ENCODE measurements around the gene RNH1.

Gene RNH1

DNA sequence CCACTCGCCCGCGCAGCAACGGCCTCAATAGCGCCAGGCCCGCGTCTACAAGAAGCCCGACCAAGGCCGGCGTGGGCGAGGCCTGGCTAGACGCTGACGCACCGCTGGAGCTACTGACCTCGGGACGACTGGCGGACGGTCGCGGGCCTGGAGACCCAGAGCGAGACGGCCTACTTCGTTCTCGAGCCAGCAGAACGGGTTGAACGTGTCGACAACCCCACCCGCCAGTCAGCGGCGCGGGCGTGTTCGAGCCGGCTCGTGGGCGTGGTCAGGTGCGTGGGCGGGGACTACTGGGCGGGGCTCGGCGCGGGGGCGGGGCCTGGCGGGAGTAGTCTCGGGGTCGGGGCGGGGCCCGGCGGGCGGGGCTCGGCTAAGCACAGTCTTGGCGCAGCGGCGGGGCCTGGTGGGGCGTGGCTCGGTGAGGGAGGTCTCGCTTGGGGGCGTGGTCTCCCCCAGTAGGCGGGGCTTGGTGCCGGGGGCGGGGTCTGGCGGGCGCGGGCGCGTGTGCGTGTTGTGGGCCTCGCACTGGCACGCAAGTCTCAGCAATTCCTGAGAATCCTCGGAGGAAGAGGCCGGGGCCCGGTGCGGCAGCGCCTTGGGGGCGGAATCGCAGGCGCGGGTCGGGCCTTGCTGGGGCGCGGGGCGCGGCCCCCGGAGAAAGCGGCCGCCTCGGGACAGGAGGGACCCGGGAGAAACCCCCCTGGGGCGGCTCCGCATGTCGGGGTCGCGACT lies at the start of gene RNH1:
RNH1 (minus strand) TSS at position 248 of the 732 bp plus-strand sequence. CDS start 5,080 bp downstream, outside the sequence.
- peak; percentile 97 for DNase-seq

DNA sequence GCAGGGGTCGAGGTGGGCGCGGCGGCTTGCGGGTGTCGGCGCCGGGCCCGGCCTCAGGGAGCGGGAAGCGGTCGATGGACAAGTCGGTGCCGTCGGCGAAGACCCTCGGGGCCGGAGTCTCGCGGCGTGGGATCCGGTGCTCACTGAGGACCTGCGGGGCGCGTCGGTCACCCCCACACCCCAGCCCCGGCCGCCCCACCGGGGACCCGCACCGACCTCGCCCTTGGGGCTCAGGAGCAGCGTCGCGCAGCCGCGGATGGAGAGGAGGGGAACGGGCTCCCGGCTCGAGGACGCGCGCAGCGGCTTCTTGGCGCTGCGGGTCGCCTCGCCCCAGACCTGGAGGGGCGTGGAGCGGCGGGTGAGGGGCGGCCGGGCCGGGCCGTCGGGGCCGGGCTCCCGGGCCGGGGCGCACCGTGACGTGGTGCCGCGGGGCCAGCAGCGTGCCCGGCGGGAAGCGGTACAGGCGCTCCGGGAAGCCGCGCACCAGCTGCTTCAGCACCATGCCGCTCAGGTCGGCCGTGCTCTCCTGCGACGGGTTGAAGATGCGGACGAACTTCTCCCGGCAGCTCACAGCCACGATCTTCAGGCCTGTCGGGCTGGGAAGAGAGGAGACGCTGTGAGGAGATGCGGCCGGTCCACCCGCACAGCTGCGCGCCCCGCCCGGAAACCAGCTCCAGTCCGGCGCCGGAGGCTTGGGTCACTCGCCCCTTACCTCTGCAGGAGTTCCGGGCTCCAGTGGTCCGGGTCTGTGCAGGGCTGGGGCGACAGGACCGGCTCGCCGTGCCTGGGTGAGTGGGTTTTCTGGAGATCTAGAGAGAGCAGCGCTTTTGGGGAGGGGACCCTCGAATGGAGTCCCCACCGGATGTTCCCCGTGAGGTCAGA lies 49.0 kb upstream of the RNH1 start:
- DNase-seq: no peak

DNA sequence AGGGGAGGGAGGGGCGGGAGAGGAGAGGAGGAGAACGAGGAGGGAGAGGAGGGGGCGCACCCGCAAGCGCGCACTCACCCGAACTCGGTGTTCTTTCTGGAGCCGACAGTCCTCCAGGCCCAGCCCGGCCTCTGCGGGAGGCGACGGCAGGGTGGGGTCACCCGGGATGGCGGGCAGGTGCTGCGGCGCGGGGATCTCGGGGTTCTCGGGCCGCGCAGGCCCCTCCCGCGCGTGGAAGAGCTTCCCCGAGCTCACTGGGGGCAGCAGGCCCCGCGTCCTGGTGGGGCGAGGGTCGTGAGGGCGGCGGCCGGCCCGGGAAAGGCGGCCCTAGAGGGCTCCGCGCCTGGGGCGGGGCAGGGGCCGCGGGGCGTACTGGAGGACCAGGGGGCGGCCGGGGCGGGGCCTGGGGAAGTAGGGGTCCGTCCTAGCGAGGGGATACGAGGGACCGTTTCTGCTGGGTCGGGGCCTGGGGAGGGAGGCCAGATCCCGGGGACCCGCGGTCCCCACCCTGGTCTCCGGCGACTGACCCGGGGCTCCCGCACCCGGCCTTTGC lies 48.3 kb upstream of the RNH1 start:
- DNase-seq: no peak

DNA sequence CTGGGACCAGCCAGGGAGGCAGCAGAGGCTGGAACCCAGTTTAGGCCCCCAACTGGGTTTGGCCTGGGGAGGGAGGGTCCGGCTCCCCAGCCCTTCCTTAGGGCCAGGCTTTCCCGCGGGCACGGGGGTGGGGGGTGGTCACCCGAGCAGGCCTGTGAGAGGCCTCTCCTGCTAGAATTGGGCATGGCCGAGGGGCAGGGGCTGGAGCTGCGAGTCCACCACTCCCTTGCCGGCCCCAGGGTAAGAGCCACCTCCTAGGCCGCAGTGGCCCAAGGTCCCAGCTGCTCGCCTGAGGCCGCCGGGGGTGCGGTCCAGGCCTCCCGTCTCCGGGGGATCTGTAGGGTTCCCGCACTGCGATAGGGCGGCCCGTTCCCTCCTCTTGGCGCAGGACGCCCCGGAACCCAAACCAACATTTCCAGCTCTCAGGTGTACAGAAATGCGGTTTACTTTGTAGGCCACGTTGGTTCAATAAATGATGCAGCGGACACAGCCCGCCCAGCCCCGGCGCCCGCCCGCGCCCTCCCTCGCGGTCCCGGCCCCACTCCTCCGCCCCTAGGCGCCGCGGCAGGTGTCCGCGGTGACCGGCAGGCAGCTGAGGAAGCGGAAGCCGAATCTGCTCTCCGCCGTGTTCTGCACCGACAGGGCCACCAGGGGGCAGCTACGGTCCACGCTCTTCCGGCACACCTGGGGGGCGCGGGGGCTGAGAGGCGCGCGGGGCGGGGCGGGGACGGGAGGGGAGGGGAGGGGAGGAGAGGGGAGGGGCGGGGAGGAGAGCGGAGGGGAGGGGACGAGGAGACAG lies 47.6 kb upstream of the RNH1 start:
- peak; percentile 75 for DNase-seq

DNA sequence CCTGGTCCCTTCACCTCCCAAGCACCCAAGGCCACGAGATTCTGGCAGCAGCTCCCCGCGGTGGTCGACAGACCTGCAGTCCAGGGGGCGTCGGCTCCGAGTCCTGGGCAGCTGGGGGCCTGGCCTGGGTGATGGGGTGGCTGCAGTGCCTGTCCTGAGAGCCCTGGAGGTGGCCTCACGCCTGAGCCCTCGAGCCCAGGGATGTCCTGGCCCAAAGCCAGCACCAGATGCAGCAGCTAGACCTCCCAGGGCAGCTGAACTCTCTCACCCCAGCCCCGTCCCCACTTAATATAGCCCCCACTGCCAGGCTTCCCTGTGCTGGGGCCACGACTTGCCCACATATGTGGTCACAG lies 46.9 kb upstream of the RNH1 start:
- no peak for DNase-seq

DNA sequence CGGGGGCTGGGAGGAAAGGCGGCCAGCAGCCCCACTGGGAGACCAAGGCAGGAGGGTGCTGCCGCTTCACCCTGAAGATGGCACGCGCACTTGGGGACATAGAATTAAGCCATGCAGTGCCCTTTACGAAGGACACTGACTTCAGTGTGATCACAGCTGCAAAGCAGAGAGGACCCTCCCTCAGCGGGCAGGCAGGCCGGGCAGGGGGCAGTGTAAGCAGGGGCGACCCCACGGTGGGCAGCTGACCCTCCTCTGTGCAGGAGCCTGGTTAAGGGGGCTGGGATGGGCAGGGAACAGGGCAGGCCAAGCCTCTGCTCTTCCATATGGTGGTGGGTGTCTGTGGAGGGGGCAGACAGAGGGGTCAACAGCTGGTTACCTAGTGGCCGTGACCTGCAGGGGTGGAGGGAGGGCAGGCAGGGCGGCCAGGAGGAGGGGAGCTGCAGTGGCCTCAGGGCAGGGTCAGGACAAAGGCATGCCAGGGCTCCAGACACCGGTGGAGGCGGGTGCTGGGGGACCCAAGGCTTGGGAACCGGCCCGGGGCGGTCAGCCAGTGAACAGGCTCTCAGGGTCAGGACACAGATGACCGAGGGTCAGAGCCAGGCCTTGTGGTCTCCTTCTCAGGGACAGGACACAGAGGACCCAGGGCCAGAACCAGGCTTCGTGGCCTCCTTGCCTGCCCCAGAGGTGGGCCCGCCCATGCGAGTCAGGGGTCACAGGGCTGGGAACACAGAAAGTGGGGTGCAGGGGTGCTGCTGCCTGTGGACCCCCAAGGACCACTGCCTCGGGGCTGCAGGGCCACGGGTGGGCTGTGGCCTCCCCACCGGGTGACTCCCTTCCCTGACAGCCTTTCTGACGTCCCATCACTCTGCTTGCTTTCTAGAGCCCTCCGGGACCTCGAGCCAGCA lies 46.3 kb upstream of the RNH1 start:
- no peak for DNase-seq

DNA sequence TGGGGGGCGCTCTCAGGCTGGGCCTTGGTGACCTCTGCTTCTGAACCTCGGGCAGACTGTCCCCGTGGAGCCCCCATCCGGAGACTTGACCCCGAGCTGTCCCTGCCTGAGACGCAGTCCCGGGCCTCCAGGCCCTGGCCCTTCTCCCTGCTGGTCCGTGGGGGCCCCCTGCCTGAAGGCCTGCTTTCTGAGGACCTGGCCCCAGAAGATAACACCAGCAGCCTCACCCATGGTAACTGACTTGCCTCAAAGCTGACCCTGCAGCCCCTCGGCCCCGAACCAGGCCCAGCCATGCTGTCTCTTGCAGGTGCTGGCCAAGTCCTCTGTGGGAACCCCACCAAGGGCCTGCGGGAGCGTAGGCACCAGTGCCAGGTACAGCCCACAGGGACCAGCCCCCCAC lies 44.6 kb upstream of the RNH1 start:
- DNase-seq: no peak

DNA sequence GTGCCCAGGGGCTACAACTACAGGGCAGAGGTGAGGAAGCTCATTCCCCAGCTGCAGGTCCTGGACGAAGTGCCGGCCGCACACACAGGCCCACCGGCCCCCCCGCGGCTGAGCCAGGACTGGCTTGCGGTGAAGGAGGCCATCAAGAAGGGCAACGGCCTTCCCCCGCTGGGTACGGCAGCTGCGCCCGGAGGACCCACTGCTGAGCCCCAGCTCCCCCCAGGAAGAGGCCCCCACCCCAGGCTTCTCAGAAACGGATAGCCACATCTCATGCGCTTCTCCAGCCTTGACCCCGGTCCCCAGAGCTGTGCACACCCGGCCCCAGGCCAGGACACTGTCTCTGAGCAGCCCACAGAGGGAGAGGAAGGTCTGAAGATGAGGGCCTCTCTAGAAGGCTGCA lies 44.1 kb upstream of the RNH1 start:
- no peak for DNase-seq

DNA sequence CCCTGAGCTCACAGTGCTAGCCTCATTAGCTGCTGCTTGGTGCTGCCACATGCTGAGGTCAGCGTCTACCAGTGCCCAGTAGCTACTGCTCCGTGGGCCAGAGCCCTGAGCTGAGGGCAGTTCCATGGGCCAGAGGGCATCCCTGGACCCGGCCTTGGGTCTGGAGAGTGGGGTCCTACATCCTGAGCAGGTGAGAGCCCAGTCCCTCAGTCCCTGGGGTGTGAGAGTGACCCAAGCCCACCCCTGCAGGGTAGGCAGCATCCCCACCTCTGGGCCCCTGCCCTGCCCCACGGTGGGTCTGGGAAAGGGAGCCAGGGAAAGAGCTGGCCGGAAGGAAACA lies 43.7 kb upstream of the RNH1 start:
- no peak for DNase-seq

DNA sequence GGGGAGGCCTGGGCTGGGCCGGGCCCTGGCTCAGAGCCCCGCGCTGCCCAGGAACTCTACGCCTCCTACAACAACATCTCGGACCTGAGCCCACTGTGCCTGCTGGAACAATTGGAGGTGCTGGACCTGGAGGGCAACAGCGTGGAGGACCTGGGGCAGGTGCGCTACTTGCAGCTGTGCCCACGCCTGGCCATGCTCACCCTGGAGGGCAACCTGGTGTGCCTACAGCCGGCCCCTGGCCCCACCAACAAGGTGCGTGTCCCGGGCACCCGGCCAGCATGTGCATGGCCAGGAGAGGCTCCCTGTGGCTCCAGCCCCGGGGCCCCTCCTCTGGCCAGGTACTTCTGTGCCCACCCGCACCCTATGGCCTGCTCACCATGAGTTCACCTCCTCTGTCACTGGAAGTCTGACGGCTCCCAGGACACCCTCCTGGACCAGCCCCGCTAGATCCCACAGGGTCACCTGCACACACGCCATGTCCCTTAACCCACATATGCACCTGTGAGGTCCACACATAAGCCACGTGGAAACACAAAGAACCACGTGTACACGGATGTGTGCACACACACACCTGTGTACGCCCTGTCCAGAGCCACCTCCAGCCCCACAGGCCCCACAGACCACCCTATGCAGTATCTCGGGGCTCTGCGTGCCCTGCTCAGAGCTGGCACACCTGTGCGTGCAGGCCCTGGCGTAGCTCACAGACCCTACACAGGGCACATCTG lies 43.1 kb upstream of the RNH1 start:
- no peak for DNase-seq

DNA sequence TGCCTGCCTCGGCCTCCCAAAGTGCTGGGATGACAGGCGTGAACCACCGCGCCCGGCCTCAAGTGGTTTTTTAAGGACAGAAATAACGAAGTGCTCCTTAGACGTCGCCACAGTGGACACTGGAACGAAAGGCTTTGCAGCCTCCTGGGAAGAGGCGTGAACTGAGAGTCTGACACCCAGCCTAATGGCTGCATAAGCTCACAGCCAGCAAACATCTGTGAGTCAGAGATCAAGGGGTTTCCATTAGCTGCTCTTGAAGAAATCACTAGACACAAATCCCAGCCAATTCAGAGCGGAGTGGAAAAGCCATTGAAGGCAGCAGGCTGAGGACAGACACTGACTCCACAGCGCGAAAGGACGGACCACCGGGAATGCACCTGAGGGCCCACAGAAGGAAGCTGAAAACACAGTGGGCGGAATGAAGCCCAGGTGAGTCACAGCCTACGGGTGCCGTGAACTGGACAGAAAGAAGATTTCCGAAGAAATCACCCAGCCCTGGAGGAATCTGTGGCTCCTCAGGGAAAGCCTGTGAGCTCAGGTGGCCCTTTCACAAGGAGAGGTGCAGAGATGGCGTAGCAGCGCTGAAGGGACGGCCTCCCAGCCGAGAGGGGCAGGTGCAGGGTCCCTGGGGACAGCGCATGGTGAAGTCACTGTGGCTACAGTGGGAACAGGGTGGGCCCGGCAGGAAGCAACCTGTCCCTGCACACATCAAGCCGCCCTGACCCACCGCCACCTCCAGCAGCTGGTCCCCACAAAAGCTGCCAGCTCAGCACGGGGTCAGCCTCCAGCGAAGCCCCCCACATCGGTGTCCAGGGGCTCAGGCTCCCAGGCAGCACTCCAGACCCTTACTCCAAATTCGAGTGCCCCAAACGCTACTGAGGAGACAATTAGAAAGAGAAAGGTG lies 41.9 kb upstream of the RNH1 start:
- no peak for DNase-seq

DNA sequence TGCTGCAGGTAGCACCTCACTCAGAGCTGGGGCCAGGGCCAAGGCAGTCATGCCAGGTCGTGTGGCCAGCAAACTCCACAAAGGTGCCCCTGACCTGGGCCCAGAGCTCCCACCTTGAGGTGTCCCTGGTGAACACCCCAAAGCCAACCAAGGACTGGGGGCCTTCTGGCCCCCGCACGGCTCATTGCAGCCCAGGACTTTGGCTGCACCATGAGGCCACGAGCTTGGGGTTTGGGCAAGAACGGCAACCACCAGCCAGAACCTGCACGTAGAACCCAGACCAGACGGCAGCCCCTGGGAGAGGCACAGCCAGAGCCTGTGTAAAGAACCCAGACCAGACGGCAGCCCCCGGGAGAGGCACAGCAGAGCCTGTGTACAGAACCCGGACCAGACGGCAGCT lies 38.1 kb upstream of the RNH1 start:
- DNase-seq: no peak

DNA sequence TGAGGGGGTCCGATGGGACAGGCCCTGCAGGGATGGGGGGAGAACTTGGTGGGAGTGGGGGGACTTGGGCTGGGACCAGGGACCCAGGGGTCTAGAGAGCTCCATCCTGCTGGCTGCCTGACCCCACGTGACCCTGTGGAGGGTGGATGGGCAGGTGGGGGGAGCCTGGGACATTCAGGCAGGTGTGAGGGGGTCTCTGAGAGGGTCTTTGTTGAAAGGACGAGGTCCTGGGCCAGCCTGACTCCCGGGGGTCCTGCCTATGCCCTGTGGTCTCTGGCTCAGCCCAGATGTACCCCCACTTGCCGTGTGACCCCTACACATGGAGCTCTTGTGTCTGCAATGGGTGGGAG lies 37.8 kb upstream of the RNH1 start:
- DNase-seq: no peak

DNA sequence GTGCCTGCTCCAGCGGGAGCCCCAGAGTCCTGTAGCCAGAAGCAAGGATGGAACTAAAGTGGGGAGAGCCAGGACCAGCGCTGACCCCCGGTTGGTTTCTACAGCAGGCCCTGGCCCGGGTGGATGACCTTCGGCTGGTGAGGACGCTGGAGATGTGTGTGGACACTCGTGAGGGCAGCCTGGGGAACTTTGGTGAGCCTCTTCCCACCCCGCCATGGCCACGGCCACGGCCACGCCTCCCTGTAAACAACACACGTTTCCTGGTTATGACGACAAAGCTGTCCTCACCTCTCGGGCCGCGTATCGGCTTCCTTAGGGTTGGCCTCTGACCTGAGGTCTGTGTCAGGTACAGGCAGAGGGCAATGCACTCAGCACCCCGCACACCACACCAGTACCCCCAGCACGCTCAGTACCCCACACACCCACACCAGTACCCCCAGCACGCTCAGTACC lies 34.4 kb upstream of the RNH1 start:
- no peak for DNase-seq

DNA sequence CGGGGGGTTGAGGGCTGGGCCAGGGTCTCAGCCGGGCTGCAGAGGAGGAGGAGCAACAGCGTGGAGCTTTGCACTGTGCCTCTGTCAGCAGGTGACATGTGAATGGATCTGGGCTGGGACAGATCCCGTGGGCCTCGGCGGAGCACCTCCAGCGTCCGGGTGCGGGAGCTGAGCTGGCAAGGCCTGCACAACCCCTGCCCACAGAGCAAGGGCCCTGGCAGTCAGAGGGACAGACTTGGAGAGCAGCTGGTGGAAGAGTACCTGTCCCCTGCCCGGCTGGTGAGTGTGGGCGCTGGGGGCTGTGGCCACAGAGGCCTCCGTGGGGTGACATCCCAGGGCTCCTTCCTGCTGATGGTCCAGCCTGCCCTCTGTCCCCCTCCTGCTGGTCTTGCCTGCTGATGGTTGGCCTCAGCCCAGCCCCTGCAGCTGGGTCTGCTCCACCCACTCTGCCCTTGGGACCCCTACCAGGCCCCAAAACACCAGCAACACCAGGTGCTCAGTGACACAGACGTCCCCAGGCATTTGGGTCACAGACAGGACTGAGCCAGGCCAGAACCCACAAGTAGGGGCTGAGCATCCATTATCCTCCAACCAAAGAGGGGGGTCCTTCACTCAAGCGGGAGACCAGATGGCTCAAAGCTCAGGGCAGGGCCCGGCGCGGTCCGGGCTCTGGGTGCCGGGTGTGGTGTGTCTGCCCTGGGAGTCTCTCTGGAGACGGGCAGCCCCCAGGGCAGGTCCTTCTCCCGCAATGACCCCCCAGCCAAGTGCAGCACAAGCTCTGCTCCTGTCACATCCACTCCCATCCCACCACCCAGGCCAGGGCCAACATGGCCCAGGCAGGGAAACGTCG lies 33.8 kb upstream of the RNH1 start:
- no peak for DNase-seq

DNA sequence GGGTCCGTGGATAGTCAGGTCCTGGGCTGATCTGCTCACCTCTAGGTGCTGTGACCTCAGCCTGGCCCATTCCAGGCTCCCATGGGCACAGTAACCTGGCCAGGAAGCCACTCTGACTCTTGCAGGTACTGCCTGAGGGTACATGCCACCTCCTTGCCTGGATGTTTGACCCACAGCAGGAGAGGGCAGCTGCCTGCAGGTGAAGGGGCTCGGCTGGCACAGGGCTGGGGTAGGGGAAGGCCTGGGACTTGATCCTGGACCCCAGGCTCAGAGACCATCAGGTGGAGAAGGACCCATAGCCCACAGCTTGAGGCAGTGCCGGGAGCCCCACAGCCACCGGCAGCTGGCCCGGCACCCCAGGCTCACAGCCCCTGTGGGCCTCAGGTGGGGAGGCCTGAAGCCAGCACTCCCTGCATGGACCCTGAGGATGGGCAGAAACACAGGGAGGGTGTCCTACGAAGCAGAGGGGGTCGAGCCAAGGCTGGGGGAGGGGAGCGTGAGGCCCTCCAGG lies 33.0 kb upstream of the RNH1 start:
- no peak for DNase-seq

DNA sequence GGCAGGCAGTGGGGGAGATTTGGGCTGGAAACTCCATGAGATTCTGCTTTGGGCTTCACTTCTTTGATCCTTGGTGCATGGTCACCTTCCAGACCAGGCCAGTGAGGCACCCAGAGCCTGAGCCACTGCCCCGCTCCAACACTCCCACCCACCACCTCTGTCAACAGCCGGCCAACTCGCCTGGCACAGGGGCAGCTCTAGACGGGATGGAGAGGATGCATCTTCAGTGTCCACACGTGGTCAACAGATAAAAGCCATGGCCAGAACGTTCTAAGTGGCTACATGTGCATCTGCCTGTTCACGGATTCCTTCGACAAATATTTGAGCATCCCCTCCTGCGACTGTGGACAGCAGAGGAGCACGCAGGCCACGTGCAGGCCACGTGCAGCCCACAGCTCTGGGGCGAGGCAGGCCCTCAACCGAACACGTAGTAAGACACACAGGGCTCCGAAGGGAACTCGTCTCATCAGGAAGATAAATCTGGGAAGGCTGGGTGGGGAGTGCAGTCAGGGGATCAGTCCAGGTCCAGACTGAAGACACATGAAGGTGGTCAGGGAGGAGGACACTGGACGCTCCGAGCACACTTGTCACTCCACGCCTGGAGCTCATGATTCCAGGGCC lies 31.5 kb upstream of the RNH1 start:
- DNase-seq: no peak

DNA sequence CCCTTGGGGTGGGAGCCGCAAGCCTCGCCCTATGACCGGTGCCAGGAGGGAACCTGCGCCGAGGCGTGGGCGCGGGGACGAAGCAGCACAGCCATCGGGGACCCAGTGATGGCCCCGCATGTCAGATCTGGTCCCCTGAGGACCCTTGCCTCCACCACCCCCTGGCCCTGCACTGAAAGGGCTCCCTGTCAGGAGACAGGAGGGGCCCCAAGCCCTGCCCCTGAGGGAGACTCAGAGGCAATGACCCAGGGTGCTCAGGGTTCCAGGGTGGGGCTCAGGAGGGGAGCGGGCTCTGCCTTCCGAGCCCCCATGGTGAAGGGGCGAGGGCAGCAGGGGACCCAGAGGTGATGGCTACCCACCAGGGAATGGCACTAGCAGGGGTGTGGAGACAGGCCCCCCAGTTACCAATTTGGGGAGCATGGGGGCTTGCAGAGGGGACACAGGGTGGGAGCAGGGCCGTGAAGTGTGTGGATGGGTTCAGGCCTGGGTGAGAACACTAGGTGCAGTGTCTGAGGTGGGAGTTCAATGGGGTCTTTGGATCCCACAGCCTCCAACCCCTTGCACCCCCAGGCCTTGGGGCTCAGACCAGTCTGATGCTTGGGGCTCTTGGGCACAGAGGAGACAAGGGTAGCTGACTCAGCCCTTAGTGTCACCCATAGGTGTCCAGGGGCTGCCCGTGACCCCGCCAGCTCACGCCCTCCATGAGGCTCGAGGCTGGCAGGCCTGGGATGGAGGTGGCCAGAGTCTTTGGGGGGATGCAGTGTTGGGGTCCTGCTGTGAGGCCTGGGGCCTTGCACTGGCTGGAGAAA lies 30.8 kb upstream of the RNH1 start:
- no peak for DNase-seq
